Ovary (tissue), 3 donors: ENCODE measurements around the gene GOT1.

Source experiments
- CTCF ChIP-seq, 3 donors: fragments of 450-650 bp in 2 of 3; fragments of 200-600 bp in 1 of 3; IDR thresholded peaks; one replicate each; pipeline versions ENCODE4 v1.5.1 to v1.8.0; 2016 to 2022; ENCODE audit warnings: antibody characterized with exemption in 3 of 3, mild to moderate bottlenecking in 1 of 3
- POLR2A ChIP-seq: fragments of 450-650 bp; IDR thresholded peaks from one replicate; pipeline ENCODE4 v1.6.1; 2017; ENCODE audit warnings: antibody characterized with exemption, mild to moderate bottlenecking, moderate library complexity
- donor health status: DM: no; HTN: no; CAD: no.

GRCh38 chr10:99364125-99364524, 66.3 kb downstream of the GOT1 start:
- TF ChIP-seq CTCF (IDR thresholded peaks at IDR 0.05) (no peak), POLR2A (no peak)
